Measurements from ENCODE around the gene ST8SIA1.

- TF ChIP-seq POLR2AphosphoS5 (IDR thresholded peaks at IDR 0.05; ENCODE audit: low read depth) (no peak), CTCF (IDR thresholded peaks at IDR 0.05; ENCODE audit: insufficient read depth, low read length) (no peak)
- TF ChIP-seq, protein P1, sequence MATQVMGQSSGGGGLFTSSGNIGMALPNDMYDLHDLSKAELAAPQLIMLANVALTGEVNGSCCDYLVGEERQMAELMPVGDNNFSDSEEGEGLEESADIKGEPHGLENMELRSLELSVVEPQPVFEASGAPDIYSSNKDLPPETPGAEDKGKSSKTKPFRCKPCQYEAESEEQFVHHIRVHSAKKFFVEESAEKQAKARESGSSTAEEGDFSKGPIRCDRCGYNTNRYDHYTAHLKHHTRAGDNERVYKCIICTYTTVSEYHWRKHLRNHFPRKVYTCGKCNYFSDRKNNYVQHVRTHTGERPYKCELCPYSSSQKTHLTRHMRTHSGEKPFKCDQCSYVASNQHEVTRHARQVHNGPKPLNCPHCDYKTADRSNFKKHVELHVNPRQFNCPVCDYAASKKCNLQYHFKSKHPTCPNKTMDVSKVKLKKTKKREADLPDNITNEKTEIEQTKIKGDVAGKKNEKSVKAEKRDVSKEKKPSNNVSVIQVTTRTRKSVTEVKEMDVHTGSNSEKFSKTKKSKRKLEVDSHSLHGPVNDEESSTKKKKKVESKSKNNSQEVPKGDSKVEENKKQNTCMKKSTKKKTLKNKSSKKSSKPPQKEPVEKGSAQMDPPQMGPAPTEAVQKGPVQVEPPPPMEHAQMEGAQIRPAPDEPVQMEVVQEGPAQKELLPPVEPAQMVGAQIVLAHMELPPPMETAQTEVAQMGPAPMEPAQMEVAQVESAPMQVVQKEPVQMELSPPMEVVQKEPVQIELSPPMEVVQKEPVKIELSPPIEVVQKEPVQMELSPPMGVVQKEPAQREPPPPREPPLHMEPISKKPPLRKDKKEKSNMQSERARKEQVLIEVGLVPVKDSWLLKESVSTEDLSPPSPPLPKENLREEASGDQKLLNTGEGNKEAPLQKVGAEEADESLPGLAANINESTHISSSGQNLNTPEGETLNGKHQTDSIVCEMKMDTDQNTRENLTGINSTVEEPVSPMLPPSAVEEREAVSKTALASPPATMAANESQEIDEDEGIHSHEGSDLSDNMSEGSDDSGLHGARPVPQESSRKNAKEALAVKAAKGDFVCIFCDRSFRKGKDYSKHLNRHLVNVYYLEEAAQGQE (IDR thresholded peaks at IDR 0.05; ENCODE audit: insufficient replicate concordance, low read depth) = no peak
Measured at GRCh38 chr12:22163594-22163993, 170.9 kb downstream of the ST8SIA1 start.

All from HL-60 (cell line).